GM19372 (cell line): ENCODE measurements around the gene MOGAT3.
A peak's percentile ranks its signal among the peaks of the same experiment; 100 is the strongest.

Experiments used
- ATAC-seq: cut with Tn5 transposase; IDR thresholded peaks from one replicate; pipeline ENCODE4 v1.9.1; 2021; ENCODE audit warnings: mild to moderate bottlenecking, low read depth, moderate library complexity; ENCODE audit not compliant: unreplicated experiment

Gene MOGAT3

GRCh38 chr7:101173752-101174244, 27.0 kb downstream of the MOGAT3 start:
- no peak for ATAC-seq

GRCh38 chr7:101172854-101173751, 27.7 kb downstream of the MOGAT3 start:
- no peak for ATAC-seq

GRCh38 chr7:101172005-101172853, 28.6 kb downstream of the MOGAT3 start:
- no peak for ATAC-seq

- ATAC-seq: no peak
These were observed 29.4 kb downstream of the MOGAT3 start for GRCh38 chr7:101171442-101171837.

GRCh38 chr7:101170617-101171441, 30.0 kb downstream of the MOGAT3 start:
- ATAC-seq: no peak

- ATAC-seq: no peak
These were observed 30.8 kb downstream of the MOGAT3 start for GRCh38 chr7:101169838-101170551.

- no peak for ATAC-seq
These were observed 31.6 kb downstream of the MOGAT3 start for GRCh38 chr7:101169110-101169837.

- no peak for ATAC-seq
These were observed 32.3 kb downstream of the MOGAT3 start for GRCh38 chr7:101168412-101169049.

- ATAC-seq: no peak
These were observed 33.0 kb downstream of the MOGAT3 start for GRCh38 chr7:101167645-101168411.

GRCh38 chr7:101166909-101167644, 33.8 kb downstream of the MOGAT3 start:
- no peak for ATAC-seq

- no peak for ATAC-seq
These were observed 34.3 kb downstream of the MOGAT3 start for GRCh38 chr7:101166648-101166908.

- no peak for ATAC-seq
These were observed 34.7 kb downstream of the MOGAT3 start for GRCh38 chr7:101165958-101166647.

GRCh38 chr7:101165075-101165957, 35.5 kb downstream of the MOGAT3 start, which contains the start of gene VGF:
TSS of gene VGF (minus strand) at chr7:101165569. CDS start at chr7:101164843, 726 bp downstream.
- ATAC-seq: peak; percentile 73

- no peak for ATAC-seq
These were observed 36.6 kb downstream of the MOGAT3 start for GRCh38 chr7:101164071-101164840.
